Measurements from ENCODE around the gene CLTCL1.

- TF ChIP-seq EP300 (IDR thresholded peaks at IDR 0.05), result no peak
- TF ChIP-seq, protein P1, sequence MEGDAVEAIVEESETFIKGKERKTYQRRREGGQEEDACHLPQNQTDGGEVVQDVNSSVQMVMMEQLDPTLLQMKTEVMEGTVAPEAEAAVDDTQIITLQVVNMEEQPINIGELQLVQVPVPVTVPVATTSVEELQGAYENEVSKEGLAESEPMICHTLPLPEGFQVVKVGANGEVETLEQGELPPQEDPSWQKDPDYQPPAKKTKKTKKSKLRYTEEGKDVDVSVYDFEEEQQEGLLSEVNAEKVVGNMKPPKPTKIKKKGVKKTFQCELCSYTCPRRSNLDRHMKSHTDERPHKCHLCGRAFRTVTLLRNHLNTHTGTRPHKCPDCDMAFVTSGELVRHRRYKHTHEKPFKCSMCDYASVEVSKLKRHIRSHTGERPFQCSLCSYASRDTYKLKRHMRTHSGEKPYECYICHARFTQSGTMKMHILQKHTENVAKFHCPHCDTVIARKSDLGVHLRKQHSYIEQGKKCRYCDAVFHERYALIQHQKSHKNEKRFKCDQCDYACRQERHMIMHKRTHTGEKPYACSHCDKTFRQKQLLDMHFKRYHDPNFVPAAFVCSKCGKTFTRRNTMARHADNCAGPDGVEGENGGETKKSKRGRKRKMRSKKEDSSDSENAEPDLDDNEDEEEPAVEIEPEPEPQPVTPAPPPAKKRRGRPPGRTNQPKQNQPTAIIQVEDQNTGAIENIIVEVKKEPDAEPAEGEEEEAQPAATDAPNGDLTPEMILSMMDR (IDR thresholded peaks at IDR 0.05), result no peak
- no peak for TF ChIP-seq POLR2A (IDR thresholded peaks at IDR 0.05)
These were observed 25.7 kb downstream of the CLTCL1 start for GRCh38 chr22:19265779-19266178.
